Measurements from ENCODE around the gene MAP3K9.
"Not testable (repeated sequence)": the region's sequence is repeated elsewhere in the genome, so short reads cannot be mapped to it uniquely, and the experiment has no call there.

MAP3K9 gene

GRCh38 chr14:70809225-70810219 lies at the start of gene MAP3K9:
MAP3K9 (minus strand) TSS chr14:70809513; CDS start chr14:70809171, 342 bp downstream.
- peaks cover 19 to 37% of the 10 kb centered on the region in 2 donors for H3K4me1 Mint-ChIP-seq
- peaks cover 2 to 6% of the 10 kb centered on the region in 2 donors for H3K36me3 Mint-ChIP-seq
- no peaks in the 10 kb centered on the region for H3K27me3 Mint-ChIP-seq
- peak within 1 kb of the TSS; percentile 93 for H3K27ac Mint-ChIP-seq
- peak; percentile 94 for DNase-seq
- ATAC-seq (replicated peaks), result peak; percentile 90 to 91
- no peak within 1 kb of the TSS for H3K4me3 Mint-ChIP-seq
- H3K9me3 Mint-ChIP-seq, result peaks cover 0 to 1% of the 10 kb centered on the region in 2 donors

- Mint-ChIP-seq H3K9me3 (no peaks in the 10 kb centered on the region), H3K4me3 (no peak overlapping the region), H3K27ac (no peak overlapping the region), H3K4me1 (no peaks in the 10 kb centered on the region), H3K36me3 (no peaks in the 10 kb centered on the region), H3K27me3 (peaks cover 4 to 12% of the 10 kb centered on the region in 2 donors)
- DNase-seq (no peak), ATAC-seq (replicated peaks) (no peak)
Observed at GRCh38 chr14:70858641-70859040, 49.3 kb upstream of the MAP3K9 start.

- Mint-ChIP-seq H3K9me3 (no peaks in the 10 kb centered on the region), H3K4me1 (no peaks in the 10 kb centered on the region), H3K4me3 (no peak overlapping the region), H3K36me3 (no peaks in the 10 kb centered on the region), H3K27me3 (peaks cover 4 to 12% of the 10 kb centered on the region in 2 donors), H3K27ac (no peak overlapping the region)
- no peak for DNase-seq
- no peak for ATAC-seq (replicated peaks)
Observed at GRCh38 chr14:70857496-70857890, 48.2 kb upstream of the MAP3K9 start.

DNA sequence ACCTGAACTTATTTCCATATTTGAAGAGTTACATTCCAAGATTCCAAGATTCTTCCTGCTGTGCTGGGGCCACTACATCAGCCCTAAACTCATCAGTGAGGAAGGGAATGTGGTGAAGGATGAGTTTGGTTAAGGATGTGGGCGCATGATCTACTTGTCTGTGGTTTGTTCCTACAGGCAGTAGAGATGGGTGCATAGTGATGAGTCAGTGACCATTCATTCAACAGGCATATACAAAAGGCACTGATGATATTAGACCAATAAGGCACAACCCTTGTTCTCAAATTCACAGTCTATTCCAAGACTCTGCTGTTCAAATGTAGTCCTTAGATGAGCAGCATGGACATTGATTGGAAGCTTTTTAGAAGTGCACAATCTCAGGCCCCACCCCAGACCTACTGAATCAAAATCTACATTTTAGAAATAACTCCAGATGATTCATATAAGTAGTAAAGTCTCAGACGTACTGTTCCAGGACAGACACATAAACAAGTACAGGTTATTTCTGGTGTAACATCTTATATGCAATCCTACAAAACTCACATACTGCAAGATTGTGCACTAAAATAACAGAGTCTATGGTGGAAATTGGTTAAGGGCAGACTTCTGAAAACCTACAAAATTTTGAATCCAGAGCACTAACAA lies 47.7 kb upstream of the MAP3K9 start:
- Mint-ChIP-seq H3K27me3 (peaks cover 4 to 11% of the 10 kb centered on the region in 2 donors), H3K4me3 (no peak overlapping the region), H3K4me1 (no peaks in the 10 kb centered on the region), H3K9me3 (no peaks in the 10 kb centered on the region), H3K36me3 (no peaks in the 10 kb centered on the region), H3K27ac (no peak overlapping the region)
- DNase-seq (no peak), ATAC-seq (replicated peaks) (peak in 1 of 2 donors; percentile 41)

GRCh38 chr14:70855486-70855885 lies 46.2 kb upstream of the MAP3K9 start:
- no peak for ATAC-seq (replicated peaks)
- Mint-ChIP-seq H3K36me3 (no peaks in the 10 kb centered on the region), H3K9me3 (no peaks in the 10 kb centered on the region), H3K4me1 (no peaks in the 10 kb centered on the region), H3K27ac (no peak overlapping the region), H3K27me3 (no peaks in the 10 kb centered on the region), H3K4me3 (no peak overlapping the region)
- DNase-seq, result no peak

- not testable (repeated sequence) for H3K9me3 Mint-ChIP-seq; H3K27ac Mint-ChIP-seq; ATAC-seq (replicated peaks); H3K27me3 Mint-ChIP-seq; H3K4me1 Mint-ChIP-seq; H3K4me3 Mint-ChIP-seq; H3K36me3 Mint-ChIP-seq; DNase-seq
Observed at GRCh38 chr14:70853658-70854057, 44.3 kb upstream of the MAP3K9 start.

- ATAC-seq (replicated peaks), result no peak
- Mint-ChIP-seq H3K9me3 (no peaks in the 10 kb centered on the region), H3K4me3 (no peak overlapping the region), H3K4me1 (peaks cover 4 to 15% of the 10 kb centered on the region in 2 donors), H3K36me3 (no peaks in the 10 kb centered on the region), H3K27ac (no peak overlapping the region), H3K27me3 (peaks cover 0 to 6% of the 10 kb centered on the region in 2 donors)
- DNase-seq, result no peak
Observed at GRCh38 chr14:70847406-70848090, 38.2 kb upstream of the MAP3K9 start.

DNA sequence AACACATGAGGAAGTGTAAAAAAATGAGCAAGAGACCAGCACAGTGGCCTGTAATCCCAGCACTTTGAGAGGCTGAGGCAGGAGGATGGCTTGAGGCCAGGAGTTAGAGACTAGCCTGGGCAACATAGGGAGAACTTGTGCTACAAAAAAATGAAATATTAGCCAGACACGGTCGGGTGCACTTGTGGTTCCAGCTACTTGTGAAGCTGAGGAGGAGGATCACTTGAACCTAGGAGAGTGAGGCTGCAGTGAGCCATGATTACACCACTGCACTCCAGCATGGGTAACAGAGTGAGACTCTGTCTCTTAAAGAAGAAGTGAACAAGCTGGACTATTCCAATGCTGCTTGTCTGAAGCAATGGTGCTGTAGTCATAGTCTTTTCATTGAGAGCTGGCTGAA lies 36.3 kb upstream of the MAP3K9 start:
- Mint-ChIP-seq H3K9me3 (no peaks in the 10 kb centered on the region), H3K4me1 (peaks cover 4 to 15% of the 10 kb centered on the region in 2 donors), H3K4me3 (no peak overlapping the region), H3K27me3 (peaks cover 0 to 6% of the 10 kb centered on the region in 2 donors), H3K36me3 (no peaks in the 10 kb centered on the region), H3K27ac (no peak overlapping the region)
- ATAC-seq (replicated peaks), result no peak
- no peak for DNase-seq

DNA sequence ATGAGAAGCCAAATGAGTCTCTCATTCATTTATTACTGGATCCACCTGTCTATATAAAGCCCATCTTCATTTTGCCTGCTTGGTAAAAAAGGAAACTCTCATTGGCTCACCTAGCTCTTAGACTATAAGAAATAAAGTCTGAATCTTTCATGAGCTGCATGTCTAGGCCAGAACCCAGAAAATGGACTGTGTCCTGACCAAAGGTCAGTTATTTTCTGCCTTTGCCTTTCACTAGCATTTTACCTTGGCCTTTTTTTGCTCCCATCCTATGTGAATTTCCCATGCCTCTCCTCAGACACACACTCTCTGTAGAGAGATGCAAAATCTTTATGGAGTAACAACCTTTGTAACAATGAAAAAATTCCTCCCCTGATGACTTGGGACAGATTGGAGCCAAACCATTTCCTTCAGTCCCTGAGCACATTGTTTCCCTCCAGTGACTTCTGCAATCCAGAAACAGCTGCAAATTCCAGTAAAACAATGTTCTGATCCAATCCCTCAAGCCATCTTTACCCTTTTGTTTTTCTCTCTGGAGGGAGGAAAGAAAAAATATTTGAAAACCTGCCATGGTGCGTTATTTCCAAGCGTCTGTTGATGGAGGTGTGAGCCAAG lies 33.6 kb upstream of the MAP3K9 start:
- Mint-ChIP-seq H3K4me3 (no peak overlapping the region), H3K27ac (no peak overlapping the region), H3K27me3 (peaks cover 5 to 14% of the 10 kb centered on the region in 2 donors), H3K9me3 (peaks cover 0 to 1% of the 10 kb centered on the region in 2 donors), H3K36me3 (no peaks in the 10 kb centered on the region), H3K4me1 (peaks cover 4 to 15% of the 10 kb centered on the region in 2 donors)
- DNase-seq (no peak), ATAC-seq (replicated peaks) (no peak)

GRCh38 chr14:70838076-70838475 lies 28.8 kb upstream of the MAP3K9 start:
- no peak for DNase-seq
- Mint-ChIP-seq H3K27ac (no peak overlapping the region), H3K36me3 (peaks cover 2 to 3% of the 10 kb centered on the region in 2 donors), H3K9me3 (peaks cover 4% of the 10 kb centered on the region in 2 donors), H3K27me3 (peaks cover 9 to 13% of the 10 kb centered on the region in 2 donors), H3K4me1 (no peaks in the 10 kb centered on the region), H3K4me3 (no peak overlapping the region)
- no peak for ATAC-seq (replicated peaks)

DNA sequence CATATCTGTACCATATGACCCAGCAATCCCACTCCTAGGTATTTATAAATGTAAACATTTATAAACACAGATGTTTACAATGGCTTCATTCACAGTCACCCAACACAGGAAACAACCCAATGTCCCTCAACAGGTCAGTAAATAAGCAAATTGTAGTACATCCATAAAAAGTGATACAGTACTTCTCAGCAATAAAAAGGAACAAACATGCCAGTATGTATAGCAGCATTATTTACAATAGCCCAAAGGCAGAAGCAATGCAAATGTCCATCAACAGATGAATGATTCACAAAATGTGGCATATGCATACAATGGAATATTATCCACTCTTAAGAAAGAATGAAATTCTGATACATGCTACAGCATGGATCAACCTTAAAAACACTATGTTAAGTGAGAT lies 27.6 kb upstream of the MAP3K9 start:
- Mint-ChIP-seq H3K27ac (no peak overlapping the region), H3K36me3 (peaks cover 2 to 3% of the 10 kb centered on the region in 2 donors), H3K4me3 (no peak overlapping the region), H3K4me1 (no peaks in the 10 kb centered on the region), H3K27me3 (peaks cover 9 to 17% of the 10 kb centered on the region in 2 donors), H3K9me3 (peaks cover 4% of the 10 kb centered on the region in 2 donors)
- no peak for DNase-seq
- ATAC-seq (replicated peaks), result no peak

DNA sequence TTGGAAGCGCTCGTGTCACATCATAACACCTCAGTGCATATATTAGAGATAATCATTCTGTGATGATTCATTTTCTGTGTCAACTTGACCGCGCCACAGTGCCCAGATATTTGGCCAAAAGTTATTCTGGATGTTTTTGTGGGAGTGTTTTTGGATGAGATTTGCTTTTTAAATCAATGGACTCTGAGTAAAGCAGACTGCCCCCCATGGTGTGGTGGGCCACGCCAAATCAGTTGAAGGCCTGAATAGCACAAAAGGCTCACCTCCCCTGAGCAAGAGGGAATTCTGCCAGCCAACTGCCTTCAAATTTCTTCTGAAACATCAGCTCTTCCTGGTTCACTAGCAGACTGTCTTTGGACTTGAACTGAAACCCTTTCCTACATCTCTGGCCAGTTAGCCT lies 24.6 kb upstream of the MAP3K9 start:
- no peak for ATAC-seq (replicated peaks)
- Mint-ChIP-seq H3K4me3 (no peak overlapping the region), H3K4me1 (no peaks in the 10 kb centered on the region), H3K27ac (no peak overlapping the region), H3K27me3 (peaks cover 4 to 9% of the 10 kb centered on the region in 2 donors), H3K36me3 (peaks cover 2 to 3% of the 10 kb centered on the region in 2 donors), H3K9me3 (peaks cover 3 to 4% of the 10 kb centered on the region in 2 donors)
- no peak for DNase-seq

DNA sequence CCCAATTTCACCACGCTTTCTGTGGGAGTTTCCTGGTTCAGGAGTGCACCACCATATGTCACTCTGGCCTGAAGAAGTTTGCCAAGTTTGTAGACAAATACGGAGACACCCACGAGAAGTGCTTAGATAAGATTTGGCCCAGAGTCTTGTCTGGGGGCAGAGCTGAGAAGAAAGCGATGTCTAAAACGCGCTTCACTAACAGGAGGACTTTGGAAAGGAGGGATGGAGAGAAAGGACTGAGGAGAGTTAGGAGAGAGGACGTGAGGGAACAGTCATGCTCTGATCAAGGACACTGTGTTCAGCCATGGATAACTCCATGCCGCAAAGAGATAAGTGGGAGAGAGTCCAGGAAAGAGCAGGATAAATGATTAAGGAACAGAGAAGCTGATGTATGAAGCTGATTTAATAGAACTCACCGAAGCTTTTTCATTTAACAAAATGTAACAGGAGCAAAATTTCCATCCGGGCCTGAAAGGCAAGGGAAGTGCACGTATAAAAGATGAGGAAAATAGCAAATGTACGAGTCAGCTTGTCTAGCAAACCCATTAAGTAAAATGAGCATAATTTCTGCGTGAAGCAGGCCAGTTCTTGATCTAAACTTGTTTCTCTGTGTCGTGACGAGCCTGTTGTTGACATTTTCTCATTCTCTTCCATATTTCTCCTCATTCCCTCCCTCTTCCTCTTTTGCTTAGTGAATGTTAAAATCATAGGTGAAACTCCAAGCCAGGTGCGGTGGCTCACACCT lies 23.4 kb upstream of the MAP3K9 start:
- H3K27ac Mint-ChIP-seq, result no peak overlapping the region
- H3K4me3 Mint-ChIP-seq, result no peak overlapping the region
- peaks cover 4 to 9% of the 10 kb centered on the region in 2 donors for H3K27me3 Mint-ChIP-seq
- peaks cover 2 to 3% of the 10 kb centered on the region in 2 donors for H3K36me3 Mint-ChIP-seq
- no peak for ATAC-seq (replicated peaks)
- H3K9me3 Mint-ChIP-seq, result peaks cover 3 to 4% of the 10 kb centered on the region in 2 donors
- no peaks in the 10 kb centered on the region for H3K4me1 Mint-ChIP-seq
- no peak for DNase-seq

All from stimulated activated naive B cell treated with anti-CD40 and anti-IgM and Interleukin-4, amounts not matched to agents 10 μg/mL and 1 μg/mL and 100 μg/mL, for 72 hours (primary cell).